NT2/D1 (cell line): ENCODE data around the gene DRD3.

Experiments
- DNase-seq: peaks from one replicate; pipeline ENCODE4 v3.0.0-alpha.2; 2011; ENCODE audit warnings: low read depth, low spot score
- H3K27me3 ChIP-seq: 2 replicates; pipeline ENCODE4 v1.6.0; 2011; ENCODE audit warnings: mild to moderate bottlenecking; ENCODE audit not compliant: insufficient read length, insufficient read depth
- H3K36me3 ChIP-seq: 2 replicates; pipeline ENCODE4 v1.6.1; 2011; ENCODE audit warnings: mild to moderate bottlenecking, low read length, mixed read lengths; ENCODE audit not compliant: insufficient read depth, insufficient read length
- H3K4me1 ChIP-seq: 2 replicates; pipeline ENCODE4 v1.5.1; 2011; ENCODE audit not compliant: insufficient read depth, insufficient read length
- H3K4me3 ChIP-seq: 2 replicates; pipeline ENCODE4 v1.5.1; 2011; ENCODE audit warnings: low read depth; ENCODE audit not compliant: insufficient read length
- H3K9ac ChIP-seq: 2 replicates; pipeline ENCODE4 v1.6.0; 2011; ENCODE audit warnings: low read depth; ENCODE audit not compliant: insufficient read length
- H3K9me3 ChIP-seq: 2 replicates; pipeline ENCODE4 v1.5.1; 2011; ENCODE audit warnings: mild to moderate bottlenecking, low read length; ENCODE audit not compliant: insufficient read depth
- SUZ12 ChIP-seq: IDR thresholded peaks from 2 replicates; pipeline ENCODE4 v1.6.1; 2011; ENCODE audit not compliant: insufficient read length, insufficient read depth; ENCODE audit errors: extremely low read depth
- YY1 ChIP-seq: IDR thresholded peaks from 2 replicates; pipeline ENCODE4 v1.6.1; 2011; ENCODE audit not compliant: insufficient read length, insufficient read depth
- ZNF274 ChIP-seq: IDR thresholded peaks from 2 replicates; pipeline ENCODE4 v1.6.1; 2011; ENCODE audit warnings: mild to moderate bottlenecking, low read depth, low read length

The DRD3 gene

DNA sequence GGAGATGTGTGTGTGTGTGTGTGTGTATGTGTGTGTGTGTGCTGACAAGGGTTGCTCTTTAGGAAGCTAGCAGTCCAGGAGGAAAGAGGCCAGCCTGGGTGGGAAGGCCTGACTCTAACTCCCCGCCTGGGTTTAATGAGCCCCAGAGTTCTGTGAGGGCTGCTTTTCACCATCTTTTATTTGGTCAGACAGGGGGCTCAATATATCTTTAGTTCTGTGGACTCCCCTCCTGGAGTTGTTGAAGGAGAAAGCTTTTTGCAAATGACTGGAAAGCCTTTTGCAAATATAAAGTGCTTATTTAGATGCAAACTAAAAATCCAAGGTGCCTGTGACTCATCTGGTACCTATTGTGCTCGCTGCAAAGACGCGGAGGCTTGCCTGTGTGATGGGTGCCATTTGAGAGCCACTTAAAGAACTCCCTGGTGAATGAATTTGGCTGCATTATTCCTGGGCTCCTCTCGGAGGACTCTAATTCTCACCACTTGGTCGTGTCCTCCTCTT, 24.5 kb downstream of the DRD3 start:
- H3K9ac ChIP-seq: no peak overlapping the region
- no peak for TF ChIP-seq YY1
- no peak for TF ChIP-seq ZNF274
- no peak for TF ChIP-seq SUZ12

DNA sequence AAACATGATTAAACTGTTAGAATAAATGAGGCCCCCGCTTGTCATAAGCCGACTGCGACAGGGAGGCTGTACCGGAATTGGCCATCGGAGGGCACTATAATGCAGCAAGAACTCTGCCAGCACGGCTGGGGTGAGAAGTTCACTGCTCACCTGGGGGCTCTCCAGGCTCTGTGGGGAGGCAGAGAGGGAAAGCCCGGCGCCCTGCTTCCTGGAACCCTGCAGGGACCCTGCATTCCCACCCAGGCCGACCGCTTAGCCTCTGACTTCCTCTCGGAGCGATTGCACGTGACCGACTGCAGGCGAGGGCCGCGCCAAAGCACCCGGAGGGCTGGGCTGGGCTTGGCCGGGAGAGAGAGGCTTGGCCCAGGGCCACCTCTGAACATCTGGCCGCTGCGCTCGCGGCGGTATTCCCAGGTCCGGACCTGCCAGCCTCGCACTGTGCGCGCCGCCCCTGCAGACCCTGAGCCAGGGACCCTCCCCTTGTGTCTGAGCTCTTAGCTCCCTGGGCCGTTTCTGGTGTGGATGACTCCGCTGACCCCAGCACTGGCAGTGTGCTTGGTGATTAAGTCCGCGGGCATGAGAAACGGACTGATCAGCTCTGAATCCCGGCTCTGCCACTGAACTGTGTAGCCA, 26.2 kb downstream of the DRD3 start:
- Histone ChIP-seq H3K36me3 (no peaks in the 10 kb centered on the region), H3K4me3 (peak overlapping the region; percentile 8), H3K9ac (peak overlapping the region; percentile 22), H3K9me3 (no peaks in the 10 kb centered on the region), H3K4me1 (peaks cover 5% of the 10 kb centered on the region), H3K27me3 (peaks cover 20% of the 10 kb centered on the region)
- peak; percentile 68 for DNase-seq
- TF ChIP-seq YY1 (no peak), SUZ12 (no peak), ZNF274 (no peak)

More for the DNA sequence above, 24.5 kb downstream of the DRD3 start:
- no peak overlapping the region for H3K4me3 ChIP-seq
- H3K4me1 ChIP-seq: peaks cover 5% of the 10 kb centered on the region
- peak; percentile 93 for DNase-seq
- peaks cover 18% of the 10 kb centered on the region for H3K27me3 ChIP-seq
- H3K9me3 ChIP-seq: no peaks in the 10 kb centered on the region
- no peaks in the 10 kb centered on the region for H3K36me3 ChIP-seq

GRCh38 chr3:114151091-114151490, 27.8 kb downstream of the DRD3 start:
- Histone ChIP-seq H3K4me3 (no peak overlapping the region), H3K9ac (no peak overlapping the region), H3K4me1 (peaks cover 8% of the 10 kb centered on the region), H3K9me3 (no peaks in the 10 kb centered on the region), H3K36me3 (no peaks in the 10 kb centered on the region), H3K27me3 (peaks cover 20% of the 10 kb centered on the region)
- DNase-seq: no peak
- TF ChIP-seq ZNF274 (no peak), YY1 (no peak), SUZ12 (no peak)

GRCh38 chr3:114147251-114147650, 31.6 kb downstream of the DRD3 start:
- Histone ChIP-seq H3K36me3 (no peaks in the 10 kb centered on the region), H3K9ac (no peak overlapping the region), H3K4me3 (no peak overlapping the region), H3K4me1 (peaks cover 2% of the 10 kb centered on the region), H3K9me3 (no peaks in the 10 kb centered on the region), H3K27me3 (peaks cover 20% of the 10 kb centered on the region)
- no peak for TF ChIP-seq ZNF274
- no peak for TF ChIP-seq SUZ12
- no peak for TF ChIP-seq YY1
- no peak for DNase-seq

GRCh38 chr3:114144909-114145688, 33.8 kb downstream of the DRD3 start:
- Histone ChIP-seq H3K9me3 (no peaks in the 10 kb centered on the region), H3K36me3 (no peaks in the 10 kb centered on the region), H3K4me1 (peaks cover 2% of the 10 kb centered on the region), H3K9ac (no peak overlapping the region), H3K27me3 (peaks cover 9% of the 10 kb centered on the region), H3K4me3 (no peak overlapping the region)
- no peak for TF ChIP-seq YY1
- no peak for TF ChIP-seq ZNF274
- no peak for TF ChIP-seq SUZ12
- no peak for DNase-seq

- Histone ChIP-seq H3K9ac (no peak overlapping the region), H3K36me3 (no peaks in the 10 kb centered on the region), H3K9me3 (no peaks in the 10 kb centered on the region), H3K27me3 (no peaks in the 10 kb centered on the region), H3K4me3 (no peak overlapping the region), H3K4me1 (peaks cover 2% of the 10 kb centered on the region)
- no peak for DNase-seq
- TF ChIP-seq ZNF274: no peak
- no peak for TF ChIP-seq YY1
- no peak for TF ChIP-seq SUZ12
These were observed 35.0 kb downstream of the DRD3 start for GRCh38 chr3:114143817-114144216.

DNA sequence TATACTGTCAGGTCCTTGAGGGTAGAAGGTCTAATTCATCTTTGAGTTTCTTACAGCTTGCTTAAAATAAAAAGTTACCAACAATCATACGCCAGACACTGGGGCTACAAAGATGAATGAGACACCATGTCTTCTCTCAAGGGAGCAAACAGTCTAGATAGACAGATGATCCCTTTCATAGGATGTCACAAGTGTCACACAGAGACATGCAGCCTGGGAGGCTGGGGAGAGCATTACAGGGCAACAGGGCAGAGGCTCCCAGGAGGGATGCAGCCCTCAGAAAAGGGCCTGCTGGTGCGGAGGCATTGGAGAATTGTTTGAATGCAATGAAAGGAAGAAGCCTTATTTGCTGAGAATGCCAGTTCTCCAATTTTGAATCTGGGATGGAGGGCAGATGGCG, 39.0 kb downstream of the DRD3 start:
- no peak for DNase-seq
- H3K4me1 ChIP-seq: no peaks in the 10 kb centered on the region
- H3K9me3 ChIP-seq: no peaks in the 10 kb centered on the region
- no peak overlapping the region for H3K9ac ChIP-seq
- no peaks in the 10 kb centered on the region for H3K27me3 ChIP-seq
- no peaks in the 10 kb centered on the region for H3K36me3 ChIP-seq
- no peak overlapping the region for H3K4me3 ChIP-seq
- TF ChIP-seq SUZ12 (no peak), ZNF274 (no peak), YY1 (no peak)
